AG10803 (cell line): ENCODE measurements around the gene GCH1.

Experiments used
- DNase-seq: peaks from one replicate; pipeline ENCODE4 v3.0.0; 2010; ENCODE audit warnings: low read depth
- H3K4me3 ChIP-seq: 2 replicates; pipeline ENCODE4 v1.5.1; 2011; ENCODE audit warnings: mild to moderate bottlenecking, low read length, control low read depth
- CTCF ChIP-seq: conservative IDR thresholded peaks from 2 replicates; pipeline ENCODE4 v1.5.1; 2011; ENCODE audit warnings: mild to moderate bottlenecking, low read length, control low read depth, inconsistent platforms

Gene GCH1

GRCh38 chr14:54837508-54838149 lies 65.0 kb downstream of the GCH1 start:
- H3K4me3 ChIP-seq = no peak overlapping the region
- no peak for TF ChIP-seq CTCF
- DNase-seq = no peak

- DNase-seq = no peak
- TF ChIP-seq CTCF = no peak
- H3K4me3 ChIP-seq = no peak overlapping the region
These were observed 66.4 kb downstream of the GCH1 start for GRCh38 chr14:54836231-54836630.

- no peak overlapping the region for H3K4me3 ChIP-seq
- no peak for DNase-seq
- no peak for TF ChIP-seq CTCF
These were observed 67.9 kb downstream of the GCH1 start for GRCh38 chr14:54834727-54835126.

- no peak overlapping the region for H3K4me3 ChIP-seq
- no peak for TF ChIP-seq CTCF
- DNase-seq = no peak
These were observed 68.5 kb downstream of the GCH1 start for GRCh38 chr14:54834081-54834480.

GRCh38 chr14:54830650-54831049 lies 72.0 kb downstream of the GCH1 start:
- no peak for DNase-seq
- no peak overlapping the region for H3K4me3 ChIP-seq
- TF ChIP-seq CTCF = no peak

- DNase-seq = no peak
- TF ChIP-seq CTCF = no peak
- H3K4me3 ChIP-seq = no peak overlapping the region
These were observed 73.0 kb downstream of the GCH1 start for GRCh38 chr14:54829486-54830224.

- H3K4me3 ChIP-seq = no peak overlapping the region
- no peak for DNase-seq
- TF ChIP-seq CTCF = no peak
These were observed 74.6 kb downstream of the GCH1 start for GRCh38 chr14:54828037-54828436.
